ENCODE measurements around the gene ACMSD. TPM values are rescaled to one million over a fixed set of nuclear protein-coding genes. Genes with fewer than 3 reads are reported as not detected.
"Not testable (repeated sequence)": the region's sequence is repeated elsewhere in the genome, so short reads cannot be mapped to it uniquely, and the experiment has no call there.

Gene ACMSD
- total RNA-seq, 1 donor from 2014 or later, result not detected

- intact Hi-C loops (cut with micrococcal nuclease), result not testable (repeated sequence)
These were observed 9.2 kb downstream of the ACMSD start for GRCh38 chr2:134847582-134847981.

- intact Hi-C loops (cut with micrococcal nuclease), result no loop called here
These were observed 14.1 kb downstream of the ACMSD start for GRCh38 chr2:134852518-134852917.

- intact Hi-C loops (cut with micrococcal nuclease), result no loop called here
These were observed 17.3 kb downstream of the ACMSD start for GRCh38 chr2:134855709-134856108.

GRCh38 chr2:134858245-134858644 is 19.8 kb downstream of the ACMSD start:
- intact Hi-C loops (cut with micrococcal nuclease), result no loop called here

GRCh38 chr2:134861173-134861572 is 22.8 kb downstream of the ACMSD start:
- intact Hi-C loops (cut with micrococcal nuclease), result no loop called here

- intact Hi-C loops (cut with micrococcal nuclease), result no loop called here
These were observed 23.7 kb downstream of the ACMSD start for GRCh38 chr2:134862069-134862468.

- intact Hi-C loops (cut with micrococcal nuclease), result no loop called here
These were observed 24.3 kb downstream of the ACMSD start for GRCh38 chr2:134862674-134863073.

GRCh38 chr2:134863446-134863845 is 25.0 kb downstream of the ACMSD start:
- intact Hi-C loops (cut with micrococcal nuclease), result no loop called here

GRCh38 chr2:134865067-134865787 is 26.8 kb downstream of the ACMSD start:
- intact Hi-C loops (cut with micrococcal nuclease), result no loop called here

GRCh38 chr2:134866498-134867099 is 28.2 kb downstream of the ACMSD start:
- intact Hi-C loops (cut with micrococcal nuclease), result no loop called here

GRCh38 chr2:134869946-134870736 is 31.7 kb downstream of the ACMSD start:
- intact Hi-C loops (cut with micrococcal nuclease), result no loop called here

GRCh38 chr2:134873152-134873551 is 34.7 kb downstream of the ACMSD start:
- intact Hi-C loops (cut with micrococcal nuclease), result no loop called here

GRCh38 chr2:134875309-134875708 is 36.9 kb downstream of the ACMSD start:
- intact Hi-C loops (cut with micrococcal nuclease), result no loop called here

- intact Hi-C loops (cut with micrococcal nuclease), result no loop called here
These were observed 44.4 kb downstream of the ACMSD start for GRCh38 chr2:134882773-134883172.

GRCh38 chr2:134883552-134884293 is 45.3 kb downstream of the ACMSD start:
- intact Hi-C loops (cut with micrococcal nuclease), result no loop called here

GRCh38 chr2:134884435-134884834 is 46.0 kb downstream of the ACMSD start:
- intact Hi-C loops (cut with micrococcal nuclease), result no loop called here

GRCh38 chr2:134892282-134893035 is 54.0 kb downstream of the ACMSD start:
- intact Hi-C loops (cut with micrococcal nuclease), result loop anchor here (10.0 kb wide), 1 partner anchor 1008 kb away; no protein-coding TSS in a partner anchor

- intact Hi-C loops (cut with micrococcal nuclease), result loop anchor here (1.0 to 10.0 kb wide), 4 partner anchors 116 to 1013 kb away; no protein-coding TSS in a partner anchor
These were observed 59.5 kb downstream of the ACMSD start for GRCh38 chr2:134897932-134898331.

- intact Hi-C loops (cut with micrococcal nuclease), result loop anchor here (5.0 to 10.0 kb wide), 3 partner anchors 117 to 1014 kb away; no protein-coding TSS in a partner anchor
These were observed 60.8 kb downstream of the ACMSD start for GRCh38 chr2:134899204-134899603.

GRCh38 chr2:134900151-134900550 is 61.7 kb downstream of the ACMSD start:
- intact Hi-C loops (cut with micrococcal nuclease), result no loop called here

GRCh38 chr2:134903701-134904100 is 65.3 kb downstream of the ACMSD start:
- intact Hi-C loops (cut with micrococcal nuclease), result not testable (repeated sequence)
